HepG2 (cell line): ENCODE data around the gene NUP93. TPM values are rescaled to one million over a fixed set of nuclear protein-coding genes. Genes with fewer than 3 reads are reported as not detected.

Source experiments
- ATAC-seq: fragments of 200-7000 bp; cut with Tn5 transposase; 3 replicates; pipeline ENCODE4 v1.9.1; 2020; ENCODE audit warnings: mild to moderate bottlenecking, moderate library complexity
- BruUV-seq: library from RNA; stranded (reverse); fragments of 400-500 nt; replicated peaks from 2 replicates; lab custom pipeline; 2021; lab: Mats Ljungman, UMichigan
- CTCF ChIA-PET: fragments of 300-600 bp; formaldehyde crosslinking; extraction: SDS; loops from one replicate; lab custom pipeline; 2021; ENCODE audit warnings: low total read pairs, inconsistent platforms, low intra/inter-chr PET ratio; lab: Yijun Ruan, JAX
- POLR2A ChIA-PET: fragments of 350-600 bp; sonication (Branson Sonifier 250); formaldehyde crosslinking; loops from one replicate; lab custom pipeline; 2020; ENCODE audit warnings: antibody characterized with exemption, inconsistent platforms; lab: Yijun Ruan, JAX
- DNase-seq: peaks from one replicate; pipeline ENCODE4 v3.0.0-alpha.2; 2015; ENCODE audit warnings: low spot score
- FAIRE-seq: peaks from 3 replicates; lab custom pipeline; 2011; peaks lifted over from hg19 to GRCh38; lab: Jason Lieb, UNC
- H2AFZ ChIP-seq: one replicate; pipeline ENCODE4 v1.6.1; 2011; ENCODE audit warnings: low read length, inconsistent platforms
- H3K27ac ChIP-seq: fragments of 300-600 bp; 3 replicates; pipeline ENCODE4 v1.8.0; 2011; ENCODE audit warnings: mixed run types, mild to moderate bottlenecking, mixed read lengths, low read length, inconsistent platforms; ENCODE audit not compliant: insufficient read depth; ENCODE audit errors: extremely low read length
- H3K27me3 ChIP-seq, 2 experiments: fragments of 200-600 bp in 1 of 2; 2 replicates in 1 of 2; 3 replicates in 1 of 2; pipeline versions ENCODE4 v1.6.0 to v1.8.0; 2011; ENCODE audit warnings: low read length in 2 of 2, mild to moderate bottlenecking in 2 of 2, moderate library complexity in 2 of 2, inconsistent platforms in 1 of 2; ENCODE audit not compliant: insufficient read depth in 2 of 2, control insufficient read depth in 1 of 2
- H3K36me3 ChIP-seq, 2 experiments: fragments of 200-600 bp in 1 of 2; replicated peaks in 1 of 2; 2 replicates in 1 of 2; 3 replicates in 1 of 2; pipeline versions ENCODE4 v1.5.1 to v1.8.0; 2011; ENCODE audit warnings: low read length in 2 of 2, inconsistent platforms in 1 of 2; ENCODE audit not compliant: insufficient read depth in 2 of 2, control insufficient read depth in 1 of 2
- H3K4me1 ChIP-seq: 2 replicates; pipeline ENCODE4 v1.5.1; 2012; ENCODE audit warnings: low read length, inconsistent platforms; ENCODE audit not compliant: insufficient read depth
- H3K4me2 ChIP-seq: 2 replicates; pipeline ENCODE4 v1.6.0; 2011; ENCODE audit warnings: low read depth, low read length, inconsistent platforms
- H3K4me3 ChIP-seq, 3 experiments: fragments of 200-600 bp in 1 of 3; sonication (generic), shearing (Covaris generic) in 1 of 3; replicated peaks in 1 of 3; 2 replicates each; pipeline ENCODE4 v1.5.1; 2011 to 2016; ENCODE audit warnings: low read length in 3 of 3, inconsistent platforms in 2 of 3, low read depth in 2 of 3, mild to moderate bottlenecking in 2 of 3, control low read depth in 1 of 3, mixed read lengths in 1 of 3; ENCODE audit not compliant: insufficient read depth in 1 of 3
- H3K79me2 ChIP-seq: one replicate; pipeline ENCODE4 v1.6.1; 2011; ENCODE audit warnings: low read length, inconsistent platforms; ENCODE audit not compliant: insufficient read depth
- H3K9ac ChIP-seq: 2 replicates; pipeline ENCODE4 v1.6.0; 2011; ENCODE audit warnings: mild to moderate bottlenecking, low read depth, low read length, inconsistent platforms; ENCODE audit not compliant: insufficient read depth
- H3K9me3 ChIP-seq: 2 replicates; pipeline ENCODE4 v1.5.1; 2012; ENCODE audit warnings: mild to moderate bottlenecking, low read length
- H4K20me1 ChIP-seq: 2 replicates; pipeline ENCODE4 v1.6.0; 2011; ENCODE audit warnings: inconsistent platforms, mild to moderate bottlenecking, low read length, moderate library complexity; ENCODE audit not compliant: insufficient read depth
- BCL6 ChIP-seq: IDR thresholded peaks from 2 replicates; pipeline ENCODE4 v1.6.1; 2016; ENCODE audit warnings: missing genetic modification reagents, missing compliant biosample characterization
- JUND ChIP-seq: sonication (generic); formaldehyde crosslinking; IDR thresholded peaks from 2 replicates; pipeline ENCODE4 v1.8.0; 2022; ENCODE audit warnings: mild to moderate bottlenecking, missing genetic modification reagents
- KDM1A ChIP-seq: IDR thresholded peaks from 2 replicates; pipeline ENCODE4 v1.6.1; 2016; ENCODE audit warnings: missing compliant biosample characterization
- MAF1 ChIP-seq: sonication (generic); formaldehyde crosslinking; IDR thresholded peaks from 2 replicates; pipeline ENCODE4 v1.5.0; 2020; ENCODE audit warnings: missing genetic modification reagents, borderline replicate concordance
- MED8 ChIP-seq: sonication (generic); formaldehyde crosslinking; IDR thresholded peaks from 2 replicates; pipeline ENCODE4 v1.8.1; 2023; ENCODE audit warnings: mild to moderate bottlenecking, missing genetic modification reagents; ENCODE audit not compliant: insufficient replicate concordance
- NR0B2 ChIP-seq: sonication (generic); formaldehyde crosslinking; IDR thresholded peaks from 2 replicates; pipeline ENCODE4 v1.4.0; 2020; ENCODE audit warnings: mild to moderate bottlenecking, missing genetic modification reagents
- PAX8 ChIP-seq: sonication (generic); formaldehyde crosslinking; IDR thresholded peaks from 2 replicates; pipeline ENCODE4 v1.8.0; 2022; ENCODE audit warnings: mild to moderate bottlenecking, missing genetic modification reagents, borderline replicate concordance
- PLRG1 ChIP-seq: fragments of 450-650 bp; conservative IDR thresholded peaks from 2 replicates; pipeline ENCODE4 v1.6.1; 2016
- SAFB2 ChIP-seq: sonication (generic); formaldehyde crosslinking; IDR thresholded peaks from 2 replicates; pipeline ENCODE4 v1.5.1; 2020; ENCODE audit warnings: missing genetic modification reagents, low read depth, mild to moderate bottlenecking, borderline replicate concordance
- SRSF4 ChIP-seq: fragments of 200-400 bp; formaldehyde crosslinking; IDR thresholded peaks from one replicate; pipeline ENCODE4 v1.6.1; 2018; ENCODE audit warnings: mild to moderate bottlenecking, low read depth, low read length, moderate library complexity; ENCODE audit not compliant: poor library complexity, severe bottlenecking
- SRY ChIP-seq: sonication (generic); formaldehyde crosslinking; IDR thresholded peaks from 2 replicates; pipeline ENCODE4 v1.8.0; 2022; ENCODE audit warnings: mild to moderate bottlenecking, missing genetic modification reagents
- ZEB1 ChIP-seq: IDR thresholded peaks from 2 replicates; pipeline ENCODE4 v1.6.1; 2012; ENCODE audit warnings: mild to moderate bottlenecking, low read depth, inconsistent platforms; ENCODE audit not compliant: insufficient replicate concordance
- ZFP90 ChIP-seq: sonication (generic); formaldehyde crosslinking; IDR thresholded peaks from 2 replicates; pipeline ENCODE4 v1.8.0; 2022; ENCODE audit warnings: missing genetic modification reagents, mild to moderate bottlenecking, inconsistent platforms, borderline replicate concordance
- ZFY ChIP-seq: sonication (generic); formaldehyde crosslinking; IDR thresholded peaks from 2 replicates; pipeline ENCODE4 v1.4.0; 2020; ENCODE audit warnings: missing genetic modification reagents
- ZNF672 ChIP-seq: sonication (generic); formaldehyde crosslinking; IDR thresholded peaks from 2 replicates; pipeline ENCODE4 v1.8.1; 2022; ENCODE audit warnings: missing genetic modification reagents
- ZNF772 ChIP-seq: sonication (generic); formaldehyde crosslinking; IDR thresholded peaks from 2 replicates; pipeline ENCODE4 v1.5.0; 2020; ENCODE audit warnings: mild to moderate bottlenecking, missing genetic modification reagents
- ZNF777 ChIP-seq: sonication (generic); formaldehyde crosslinking; IDR thresholded peaks from 2 replicates; pipeline ENCODE4 v1.4.0; 2020; ENCODE audit warnings: missing genetic modification reagents
- WGBS: methylation state at CpG from one replicate; pipeline ENCODE4 v1.1.6; 2017; ENCODE audit warnings: low lambda C conversion rate; 5-methylcytosine and 5-hydroxymethylcytosine counted together
- in situ Hi-C: cut with HindIII; loops from 2 replicates; pipeline ENCODE4 v1.10.0; 2017; ENCODE audit warnings: low pct_unique_long_range_greater_than_20kb; ENCODE audit not compliant: extremely low pct_ligation_motif_present
- intact Hi-C: fragments of 100-400 bp; cut with micrococcal nuclease; formaldehyde crosslinking; loops from one replicate; pipeline ENCODE4 v1.10.0; 2022; ENCODE audit not compliant: unreplicated experiment
- polyA plus RNA-seq, 8 experiments: library from polyadenylated mRNA; depleted of rRNA in 3 of 8; stranded (reverse) in 7 of 8; unstranded in 1 of 8; fragments of >200 nt; fragmentation: Illumina TruSeq in 4 of 8; extraction: Trizol in 4 of 8; gene quantifications; 2 replicates each; pipeline versions ENCODE4 v1.2.1 to v1.2.3, GENCODE V29; 2011 to 2016; ENCODE audit warnings: low read depth in 4 of 8, missing spikeins in 1 of 8, mixed read lengths in 1 of 8; ENCODE audit not compliant: insufficient read depth in 1 of 8
- total RNA-seq, 5 experiments: library from RNA; depleted of rRNA; stranded (reverse); fragments of >200 nt; fragmentation: Illumina TruSeq; extraction: Trizol; gene quantifications; 2 replicates each; pipeline ENCODE4 v1.2.3, GENCODE V29; 2016; ENCODE audit warnings: low read depth in 1 of 5
- TF ChIP-seq, protein P1 (sequence below): sonication (generic); formaldehyde crosslinking; conservative IDR thresholded peaks from 2 replicates; pipeline ENCODE4 v1.4.0; 2020; ENCODE audit warnings: mild to moderate bottlenecking, missing genetic modification reagents, moderate library complexity
- TF ChIP-seq, protein P2 (sequence below): sonication (generic); formaldehyde crosslinking; IDR thresholded peaks from 2 replicates; pipeline ENCODE4 v1.4.0; 2020; ENCODE audit warnings: missing genetic modification reagents, low read depth, mild to moderate bottlenecking, borderline replicate concordance

The NUP93 gene
- total and polyA plus RNA-seq, 2 of the 13 experiments (the other 11 are each of a cell fraction or from before 2014, with no cell fraction given), result 58.5 to 140 TPM

DNA sequence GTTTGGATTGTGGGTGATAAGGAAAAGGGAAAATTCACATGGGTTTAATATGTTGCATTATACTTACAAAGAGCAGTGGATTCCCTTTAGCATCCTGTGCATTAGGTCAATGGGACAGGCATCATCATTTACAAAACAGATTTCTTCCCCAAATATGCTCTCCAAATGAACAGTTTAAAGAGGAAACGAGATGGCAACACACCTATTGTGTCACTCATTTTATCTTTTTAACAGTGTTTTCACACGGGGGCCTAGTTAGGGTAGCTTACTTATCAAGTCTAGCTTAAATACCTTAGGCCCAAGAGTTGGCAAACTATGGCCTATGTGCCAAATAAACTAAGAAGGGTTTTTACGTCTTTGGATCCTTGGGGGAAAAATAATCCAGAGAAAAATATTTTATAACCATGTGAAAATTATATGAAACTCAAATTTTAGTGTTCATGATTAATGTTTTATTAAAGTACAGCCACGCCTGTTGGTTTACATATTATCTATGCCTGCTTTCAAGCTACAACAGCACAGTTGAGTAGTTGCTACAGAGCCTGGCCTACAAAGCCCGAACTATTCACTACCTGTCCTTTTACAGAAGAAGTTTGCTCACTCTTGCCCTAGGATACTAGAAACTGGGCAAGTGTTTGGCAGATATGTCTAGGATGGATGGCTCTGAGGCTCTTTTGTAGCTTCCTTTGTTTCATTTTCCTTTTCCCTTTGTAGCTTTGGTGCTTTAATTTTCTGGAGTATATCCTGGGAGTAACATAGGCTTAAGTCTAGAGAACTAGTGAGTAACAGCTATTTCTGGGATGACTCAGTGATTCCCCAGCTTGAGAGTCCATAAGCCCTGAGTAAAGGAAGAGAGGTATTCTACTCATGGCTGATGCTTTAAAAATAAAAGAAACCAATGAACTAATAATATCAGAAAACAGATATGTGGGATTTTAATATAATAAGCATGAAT, 12.4 kb downstream of the NUP93 start:
- H4K20me1 ChIP-seq, result peaks cover 8% of the 10 kb centered on the region; the same call in 1 of the 2 replicates
- ATAC-seq (no peak), FAIRE-seq (no peak), DNase-seq (no peak)
- no peak overlapping the region for H2AFZ ChIP-seq
- no peak overlapping the region for H3K27ac ChIP-seq
- ChIA-PET POLR2A (no interaction called here), CTCF (no interaction called here)
- no peaks in the 10 kb centered on the region for H3K9me3 ChIP-seq
- in situ Hi-C loops, result no loop called here
- no peaks in the 10 kb centered on the region for H3K27me3 ChIP-seq
- peaks cover 48% of the 10 kb centered on the region for H3K4me1 ChIP-seq
- intact Hi-C loops, result no loop called here
- H3K4me3 ChIP-seq, result no peak overlapping the region
- H3K36me3 ChIP-seq, result peaks cover 0 to 2% of the 10 kb centered on the region in 2 experiments; a peak in 1 of 5 replicates
- no TSS peak for BruUV-seq
- peaks cover 48% of the 10 kb centered on the region for H3K79me2 ChIP-seq
- H3K9ac ChIP-seq, result no peak overlapping the region
- H3K4me2 ChIP-seq, result no peak overlapping the region
- WGBS, result 71% methylated on average over 5 of the region's 5 CpGs
- TF ChIP-seq ZNF777 (CRISPR knock-in tag) (no peak), PAX8 (CRISPR knock-in tag) (no peak), ZFY (CRISPR knock-in tag) (no peak), BCL6 (CRISPR knock-in tag) (no peak), SRY (CRISPR knock-in tag) (no peak), KDM1A (CRISPR knock-in tag) (no peak), ZNF672 (CRISPR knock-in tag) (no peak), SAFB2 (no peak), ZFP90 (no peak), NR0B2 (no peak), JUND (CRISPR knock-in tag) (no peak), ZNF772 (CRISPR knock-in tag) (no peak), PLRG1 (no peak), SRSF4 (no peak), MAF1 (CRISPR knock-in tag) (no peak), ZEB1 (no peak), MED8 (CRISPR knock-in tag) (no peak)
- TF ChIP-seq, protein P1, sequence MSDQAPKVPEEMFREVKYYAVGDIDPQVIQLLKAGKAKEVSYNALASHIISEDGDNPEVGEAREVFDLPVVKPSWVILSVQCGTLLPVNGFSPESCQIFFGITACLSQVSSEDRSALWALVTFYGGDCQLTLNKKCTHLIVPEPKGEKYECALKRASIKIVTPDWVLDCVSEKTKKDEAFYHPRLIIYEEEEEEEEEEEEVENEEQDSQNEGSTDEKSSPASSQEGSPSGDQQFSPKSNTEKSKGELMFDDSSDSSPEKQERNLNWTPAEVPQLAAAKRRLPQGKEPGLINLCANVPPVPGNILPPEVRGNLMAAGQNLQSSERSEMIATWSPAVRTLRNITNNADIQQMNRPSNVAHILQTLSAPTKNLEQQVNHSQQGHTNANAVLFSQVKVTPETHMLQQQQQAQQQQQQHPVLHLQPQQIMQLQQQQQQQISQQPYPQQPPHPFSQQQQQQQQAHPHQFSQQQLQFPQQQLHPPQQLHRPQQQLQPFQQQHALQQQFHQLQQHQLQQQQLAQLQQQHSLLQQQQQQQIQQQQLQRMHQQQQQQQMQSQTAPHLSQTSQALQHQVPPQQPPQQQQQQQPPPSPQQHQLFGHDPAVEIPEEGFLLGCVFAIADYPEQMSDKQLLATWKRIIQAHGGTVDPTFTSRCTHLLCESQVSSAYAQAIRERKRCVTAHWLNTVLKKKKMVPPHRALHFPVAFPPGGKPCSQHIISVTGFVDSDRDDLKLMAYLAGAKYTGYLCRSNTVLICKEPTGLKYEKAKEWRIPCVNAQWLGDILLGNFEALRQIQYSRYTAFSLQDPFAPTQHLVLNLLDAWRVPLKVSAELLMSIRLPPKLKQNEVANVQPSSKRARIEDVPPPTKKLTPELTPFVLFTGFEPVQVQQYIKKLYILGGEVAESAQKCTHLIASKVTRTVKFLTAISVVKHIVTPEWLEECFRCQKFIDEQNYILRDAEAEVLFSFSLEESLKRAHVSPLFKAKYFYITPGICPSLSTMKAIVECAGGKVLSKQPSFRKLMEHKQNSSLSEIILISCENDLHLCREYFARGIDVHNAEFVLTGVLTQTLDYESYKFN (CRISPR knock-in tag), result no peak
- TF ChIP-seq, protein P2, sequence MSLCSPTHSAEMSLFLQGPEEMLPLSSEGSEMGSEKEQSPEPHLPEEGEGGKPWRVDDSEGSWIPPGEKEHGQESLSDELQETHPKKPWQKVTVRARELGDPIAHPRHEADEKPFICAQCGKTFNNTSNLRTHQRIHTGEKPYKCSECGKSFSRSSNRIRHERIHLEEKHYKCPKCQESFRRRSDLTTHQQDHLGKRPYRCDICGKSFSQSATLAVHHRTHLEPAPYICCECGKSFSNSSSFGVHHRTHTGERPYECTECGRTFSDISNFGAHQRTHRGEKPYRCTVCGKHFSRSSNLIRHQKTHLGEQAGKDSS (CRISPR knock-in tag), result no peak
